Measurements from ENCODE around the gene TMC2. TPM values are rescaled to one million over a fixed set of nuclear protein-coding genes. Genes with fewer than 3 reads are reported as not detected.

Gene TMC2
- total RNA-seq, 2 donors from 2014 or later = 0.24 TPM; not detected in 1

DNA sequence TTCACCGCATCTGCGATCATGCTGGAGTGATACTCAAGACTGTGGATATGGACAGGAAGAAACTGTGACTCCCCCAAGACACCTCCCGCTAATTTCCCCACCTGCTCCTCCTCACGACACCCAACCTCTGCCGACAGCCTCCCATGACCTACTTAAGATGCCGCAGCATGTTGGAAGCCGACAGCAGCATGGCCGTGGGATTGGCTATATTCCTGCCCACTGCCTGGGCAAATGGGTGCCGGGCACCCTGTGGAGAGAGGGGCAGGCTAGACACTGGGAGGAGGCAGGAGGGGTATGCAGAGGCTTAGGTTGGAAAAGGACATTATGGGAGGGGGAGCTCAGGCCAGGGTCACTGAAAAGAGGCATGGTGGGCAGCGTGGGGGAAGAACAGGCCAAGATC is 123.2 kb downstream of the TMC2 start:
- Histone ChIP-seq H3K9me3 (ENCODE audit: control insufficient read depth, low read length) (no peaks in the 10 kb centered on the region), H3K4me1 (ENCODE audit: control insufficient read depth, insufficient read depth, low read length) (peaks cover 4% of the 10 kb centered on the region), H3K36me3 (ENCODE audit: control insufficient read depth, insufficient read depth, low read length) (peaks cover 74% of the 10 kb centered on the region), H3K9ac (ENCODE audit: extremely low read depth, low read length, poor library complexity, severe bottlenecking) (no peak overlapping the region), H3K27ac (ENCODE audit: low read depth, low read length) (no peak overlapping the region), H3K4me3 (ENCODE audit: low read length) (no peak overlapping the region), H3K27me3 (ENCODE audit: control insufficient read depth, insufficient read depth, low read length, poor library complexity, severe bottlenecking) (no peaks in the 10 kb centered on the region)
- peaks cover 7% of the 10 kb centered on the region for H3K4me1 Mint-ChIP-seq
- TF ChIP-seq, protein P1, sequence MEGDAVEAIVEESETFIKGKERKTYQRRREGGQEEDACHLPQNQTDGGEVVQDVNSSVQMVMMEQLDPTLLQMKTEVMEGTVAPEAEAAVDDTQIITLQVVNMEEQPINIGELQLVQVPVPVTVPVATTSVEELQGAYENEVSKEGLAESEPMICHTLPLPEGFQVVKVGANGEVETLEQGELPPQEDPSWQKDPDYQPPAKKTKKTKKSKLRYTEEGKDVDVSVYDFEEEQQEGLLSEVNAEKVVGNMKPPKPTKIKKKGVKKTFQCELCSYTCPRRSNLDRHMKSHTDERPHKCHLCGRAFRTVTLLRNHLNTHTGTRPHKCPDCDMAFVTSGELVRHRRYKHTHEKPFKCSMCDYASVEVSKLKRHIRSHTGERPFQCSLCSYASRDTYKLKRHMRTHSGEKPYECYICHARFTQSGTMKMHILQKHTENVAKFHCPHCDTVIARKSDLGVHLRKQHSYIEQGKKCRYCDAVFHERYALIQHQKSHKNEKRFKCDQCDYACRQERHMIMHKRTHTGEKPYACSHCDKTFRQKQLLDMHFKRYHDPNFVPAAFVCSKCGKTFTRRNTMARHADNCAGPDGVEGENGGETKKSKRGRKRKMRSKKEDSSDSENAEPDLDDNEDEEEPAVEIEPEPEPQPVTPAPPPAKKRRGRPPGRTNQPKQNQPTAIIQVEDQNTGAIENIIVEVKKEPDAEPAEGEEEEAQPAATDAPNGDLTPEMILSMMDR (conservative IDR thresholded peaks at IDR 0.05) = no peak
- peaks cover 75% of the 10 kb centered on the region for H3K36me3 Mint-ChIP-seq (ENCODE audit: low read depth)
- no peak for DNase-seq
- no peaks in the 10 kb centered on the region for H3K9me3 Mint-ChIP-seq
- WGBS, 2 experiments (ENCODE audit: insufficient coverage in 1 of 2, insufficient read length in 1 of 2) = 95% methylated on average over 7 to 10 of the region's 10 CpGs
- no peaks in the 10 kb centered on the region for H3K27me3 Mint-ChIP-seq (ENCODE audit: insufficient read depth)
- no peak overlapping the region for H3K4me3 Mint-ChIP-seq
- H3K27ac Mint-ChIP-seq = peak overlapping the region; percentile 3

DNA sequence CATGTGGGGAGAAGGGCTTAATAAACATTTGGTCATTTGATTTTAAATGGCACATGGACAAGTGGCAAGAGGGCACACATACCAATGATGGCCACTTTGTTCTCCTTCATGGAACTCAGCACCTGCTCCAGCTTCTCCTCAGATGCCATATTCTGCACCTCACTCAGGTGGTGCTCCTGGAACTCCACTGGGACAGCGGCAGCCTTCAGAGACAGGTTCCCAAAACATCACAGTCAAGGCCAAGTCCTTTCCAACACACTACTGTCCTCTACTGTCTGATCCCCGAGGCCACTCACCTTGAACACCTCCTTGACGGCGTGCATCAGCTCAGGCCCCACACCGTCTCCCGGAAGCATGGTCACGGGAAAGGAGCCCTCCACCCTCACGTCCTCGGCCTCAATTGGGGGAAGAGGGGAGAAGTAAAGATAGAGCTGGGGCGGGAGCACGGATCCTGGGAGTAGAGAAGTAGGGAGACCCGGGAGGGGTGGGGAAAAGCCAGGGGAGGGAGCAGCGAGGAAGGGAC is 127.1 kb downstream of the TMC2 start:
- H3K9ac ChIP-seq (ENCODE audit: extremely low read depth, low read length, poor library complexity, severe bottlenecking) = peak overlapping the region; percentile 61
- Mint-ChIP-seq H3K27ac (peak overlapping the region; percentile 95), H3K9me3 (no peaks in the 10 kb centered on the region), H3K4me3 (peak overlapping the region; percentile 83), H3K27me3 (ENCODE audit: insufficient read depth) (peaks cover 19% of the 10 kb centered on the region), H3K4me1 (peaks cover 6% of the 10 kb centered on the region), H3K36me3 (ENCODE audit: low read depth) (peaks cover 37% of the 10 kb centered on the region)
- no peaks in the 10 kb centered on the region for H3K9me3 ChIP-seq (ENCODE audit: control insufficient read depth, low read length)
- H3K27me3 ChIP-seq (ENCODE audit: control insufficient read depth, insufficient read depth, low read length, poor library complexity, severe bottlenecking) = peaks cover 20% of the 10 kb centered on the region
- H3K36me3 ChIP-seq (ENCODE audit: control insufficient read depth, insufficient read depth, low read length) = peaks cover 35% of the 10 kb centered on the region
- 4 to 11% methylated on average over 5 to 13 of the region's 13 CpGs for WGBS, 2 experiments (ENCODE audit: insufficient coverage in 1 of 2, insufficient read length in 1 of 2)
- H3K4me3 ChIP-seq (ENCODE audit: low read length) = peak overlapping the region; percentile 97
- TF ChIP-seq, protein P1 (conservative IDR thresholded peaks at IDR 0.05) = no peak
- H3K4me1 ChIP-seq (ENCODE audit: control insufficient read depth, insufficient read depth, low read length) = no peaks in the 10 kb centered on the region
- H3K27ac ChIP-seq (ENCODE audit: low read depth, low read length) = no peak overlapping the region
- DNase-seq = no peak

DNA sequence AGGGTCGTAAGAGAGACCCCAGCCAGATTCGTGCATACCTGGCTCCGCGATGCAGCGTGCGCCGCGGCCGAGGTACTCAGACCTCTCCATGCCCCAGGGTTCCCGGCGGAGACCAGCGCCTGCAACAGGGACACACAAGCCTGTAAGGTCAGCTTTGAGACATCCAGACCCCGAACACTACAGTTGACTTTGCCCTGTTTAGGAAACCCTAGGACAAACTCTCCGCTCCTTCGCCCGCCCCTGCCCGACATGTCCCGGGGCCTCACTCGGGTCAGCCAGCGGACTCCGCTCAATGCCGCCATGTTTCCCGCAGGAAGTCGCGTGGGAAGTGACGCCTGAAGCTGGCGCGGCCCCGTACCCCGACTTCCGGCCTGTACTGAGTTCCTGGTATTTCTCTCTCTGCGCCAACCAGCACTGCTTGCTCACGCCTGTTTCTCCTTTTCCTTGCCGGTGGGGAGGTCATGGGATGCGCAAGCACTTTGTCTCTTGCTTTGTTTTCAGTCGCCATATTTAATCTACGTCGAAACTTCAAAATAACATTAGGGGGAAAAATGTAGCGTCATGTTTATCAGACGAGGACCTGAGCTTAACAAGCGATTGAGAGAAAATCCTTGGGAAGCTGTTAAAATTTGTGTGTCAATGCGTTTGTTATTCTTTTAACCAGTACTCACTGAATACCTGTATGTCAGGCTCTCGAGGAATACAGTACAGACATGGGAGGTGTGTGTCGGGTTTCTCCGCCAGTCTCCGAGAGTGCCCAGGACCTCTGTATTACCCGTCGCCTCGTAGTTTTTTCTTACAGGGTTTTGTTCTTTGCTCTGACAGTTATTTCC is 127.7 kb downstream of the TMC2 start, which contains the start of gene IDH3B:
IDH3B (minus strand) TSS at position 330 of the 833 bp plus-strand sequence; CDS start at position 302, 28 bp downstream.
- no peaks in the 10 kb centered on the region for H3K9me3 Mint-ChIP-seq
- DNase-seq = peak; percentile 97
- Histone ChIP-seq H3K9me3 (ENCODE audit: control insufficient read depth, low read length) (no peaks in the 10 kb centered on the region), H3K27ac (ENCODE audit: low read depth, low read length) (peak within 1 kb of the TSS; percentile 46), H3K27me3 (ENCODE audit: control insufficient read depth, insufficient read depth, low read length, poor library complexity, severe bottlenecking) (peaks cover 25% of the 10 kb centered on the region), H3K4me1 (ENCODE audit: control insufficient read depth, insufficient read depth, low read length) (no peaks in the 10 kb centered on the region), H3K4me3 (ENCODE audit: low read length) (peak within 1 kb of the TSS; percentile 97), H3K9ac (ENCODE audit: extremely low read depth, low read length, poor library complexity, severe bottlenecking) (peak within 1 kb of the TSS; percentile 61), H3K36me3 (ENCODE audit: control insufficient read depth, insufficient read depth, low read length) (peaks cover 28% of the 10 kb centered on the region)
- H3K27ac Mint-ChIP-seq = peak within 1 kb of the TSS; percentile 95
- peaks cover 30% of the 10 kb centered on the region for H3K36me3 Mint-ChIP-seq (ENCODE audit: low read depth)
- 13 to 14% methylated on average over 42 to 49 of the region's 49 CpGs for WGBS, 2 experiments (ENCODE audit: insufficient coverage in 1 of 2, insufficient read length in 1 of 2)
- peak within 1 kb of the TSS; percentile 83 for H3K4me3 Mint-ChIP-seq
- H3K27me3 Mint-ChIP-seq (ENCODE audit: insufficient read depth) = peaks cover 24% of the 10 kb centered on the region
- TF ChIP-seq, protein P1 (conservative IDR thresholded peaks at IDR 0.05) = no peak
- peaks cover 6% of the 10 kb centered on the region for H3K4me1 Mint-ChIP-seq
